GM12892 (cell line): ENCODE measurements around the gene AVEN.

ENCODE experiments used
- POLR2A ChIP-seq: IDR thresholded peaks from 2 replicates; pipeline ENCODE4 v1.6.1; 2011; ENCODE audit warnings: low read depth, low read length, control low read depth
- POLR2AphosphoS5 ChIP-seq: IDR thresholded peaks from 2 replicates; pipeline ENCODE4 v1.6.1; 2011; ENCODE audit warnings: low read depth, low read length, control low read depth

GRCh38 chr15:33932734-33933133 is 106.3 kb downstream of the AVEN start:
- TF ChIP-seq POLR2A = no peak
- TF ChIP-seq POLR2AphosphoS5 = no peak
